IMR-90 (cell line): Measurements from ENCODE around the gene GPT2. TPM values are rescaled to one million over a fixed set of nuclear protein-coding genes. Genes with fewer than 3 reads are reported as not detected.

Experiments used
- ATAC-seq: fragments of 200-7000 bp; cut with Tn5 transposase; 2 replicates; pipeline ENCODE4 v1.9.1; 2020; ENCODE audit warnings: low read depth, mild to moderate bottlenecking, moderate library complexity
- BruUV-seq: library from RNA; stranded (reverse); fragments of 400-500 nt; replicated peaks from 2 replicates; lab custom pipeline; 2021; lab: Mats Ljungman, UMichigan
- CTCF ChIA-PET: fragments of 300-600 bp; formaldehyde crosslinking; extraction: SDS; loops from one replicate; lab custom pipeline; 2021; ENCODE audit warnings: antibody characterized with exemption; lab: Yijun Ruan, JAX
- POLR2A ChIA-PET: fragments of 300-600 bp; sonication (Branson Sonifier 250); formaldehyde crosslinking; loops from one replicate; lab custom pipeline; 2022; ENCODE audit warnings: antibody characterized with exemption; ENCODE audit not compliant: unreplicated experiment; lab: Charles Lee
- DNase-seq: peaks from one replicate; pipeline ENCODE4 v3.0.0; 2013
- H2AFZ ChIP-seq: replicated peaks from 2 replicates; pipeline ENCODE3; 2013; ENCODE audit warnings: low read length, mild to moderate bottlenecking; ENCODE audit not compliant: poor library complexity
- H2AK5ac ChIP-seq: 2 replicates; pipeline ENCODE4 v1.6.1; 2013; ENCODE audit warnings: low read depth, low read length, inconsistent platforms
- H2AK9ac ChIP-seq: replicated peaks from 2 replicates; pipeline ENCODE3; 2013; ENCODE audit warnings: mild to moderate bottlenecking, low read depth, low read length, moderate library complexity; ENCODE audit not compliant: poor library complexity
- H2BK120ac ChIP-seq: 2 replicates; pipeline ENCODE4 v1.6.1; 2013; ENCODE audit warnings: low read depth, low read length, inconsistent platforms
- H2BK15ac ChIP-seq: 3 replicates; pipeline ENCODE4 v1.6.1; 2013; ENCODE audit warnings: low read depth, low read length, inconsistent platforms
- H2BK20ac ChIP-seq: 2 replicates; pipeline ENCODE4 v1.6.1; 2013; ENCODE audit warnings: low read depth, mild to moderate bottlenecking, inconsistent platforms, low read length, moderate library complexity
- H2BK5ac ChIP-seq: 2 replicates; pipeline ENCODE4 v1.6.1; 2013; ENCODE audit warnings: mild to moderate bottlenecking, low read depth, low read length, inconsistent platforms; ENCODE audit not compliant: poor library complexity, severe bottlenecking
- H3K14ac ChIP-seq: replicated peaks from 2 replicates; pipeline ENCODE4 v1.6.1; 2013; ENCODE audit warnings: low read depth, low read length, inconsistent platforms
- H3K18ac ChIP-seq: 2 replicates; pipeline ENCODE4 v1.6.1; 2013; ENCODE audit warnings: low read depth, low read length, control low read depth
- H3K23ac ChIP-seq: 2 replicates; pipeline ENCODE4 v1.6.1; 2013; ENCODE audit warnings: low read depth, low read length, inconsistent platforms
- H3K27ac ChIP-seq: 2 replicates; pipeline ENCODE4 v1.5.1; 2013; ENCODE audit warnings: mild to moderate bottlenecking, control low read depth, low read length; ENCODE audit not compliant: insufficient read depth
- H3K27me3 ChIP-seq: 2 replicates; pipeline ENCODE4 v1.6.1; 2013; ENCODE audit warnings: low read length; ENCODE audit not compliant: control insufficient read depth, insufficient read depth
- H3K36me3 ChIP-seq: 2 replicates; pipeline ENCODE4 v1.6.1; 2013; ENCODE audit warnings: low read length, mixed read lengths; ENCODE audit not compliant: control insufficient read depth, insufficient read depth
- H3K4ac ChIP-seq: 2 replicates; pipeline ENCODE4 v1.6.1; 2013; ENCODE audit warnings: low read depth, low read length, inconsistent platforms
- H3K4me1 ChIP-seq: 2 replicates; pipeline ENCODE4 v1.6.1; 2013; ENCODE audit warnings: low read length, mixed read lengths; ENCODE audit not compliant: control insufficient read depth, insufficient read depth
- H3K4me2 ChIP-seq: 2 replicates; pipeline ENCODE4 v1.6.1; 2013; ENCODE audit warnings: low read depth, mild to moderate bottlenecking, control low read depth, low read length, moderate library complexity
- H3K4me3 ChIP-seq: 2 replicates; pipeline ENCODE4 v1.5.1; 2013; ENCODE audit warnings: low read depth, mild to moderate bottlenecking, control low read depth, low read length, moderate library complexity; ENCODE audit not compliant: insufficient read depth
- H3K56ac ChIP-seq: 2 replicates; pipeline ENCODE4 v1.6.1; 2013; ENCODE audit warnings: low read length, inconsistent platforms; ENCODE audit not compliant: insufficient read depth; ENCODE audit errors: extremely low read depth
- H3K79me1 ChIP-seq, 2 experiments: 2 replicates each; pipeline ENCODE4 v1.6.1; 2013; ENCODE audit warnings: low read length in 2 of 2, inconsistent platforms in 1 of 2, low read depth in 1 of 2
- H3K9ac ChIP-seq: 2 replicates; pipeline ENCODE4 v1.6.1; 2013; ENCODE audit warnings: low read depth, low read length, control low read depth
- H3K9me1 ChIP-seq: 2 replicates; pipeline ENCODE4 v1.6.1; 2013; ENCODE audit warnings: low read length, inconsistent platforms; ENCODE audit not compliant: insufficient read depth
- H3K9me3 ChIP-seq: 2 replicates; pipeline ENCODE4 v1.6.1; 2013; ENCODE audit warnings: low read length; ENCODE audit not compliant: control insufficient read depth, insufficient read depth
- H4K20me1 ChIP-seq: 2 replicates; pipeline ENCODE4 v1.6.1; 2013; ENCODE audit warnings: low read length, inconsistent platforms; ENCODE audit not compliant: insufficient read depth
- H4K5ac ChIP-seq: 2 replicates; pipeline ENCODE4 v1.6.1; 2013; ENCODE audit warnings: mild to moderate bottlenecking, low read depth, low read length, control low read depth
- H4K8ac ChIP-seq, 2 experiments: 2 replicates each; pipeline ENCODE4 v1.6.1; 2013; ENCODE audit warnings: low read depth in 2 of 2, low read length in 2 of 2, control low read depth in 1 of 2, inconsistent platforms in 1 of 2
- H4K91ac ChIP-seq: 2 replicates; pipeline ENCODE4 v1.6.1; 2013; ENCODE audit warnings: low read depth, low read length, inconsistent platforms; ENCODE audit not compliant: insufficient read depth
- BHLHE40 ChIP-seq: fragments of 150-350 bp; IDR thresholded peaks from 2 replicates; pipeline ENCODE4 v1.6.1; 2016; ENCODE audit warnings: mild to moderate bottlenecking, low read depth, low read length
- CEBPB ChIP-seq: IDR thresholded peaks from 2 replicates; pipeline ENCODE4 v1.6.1; 2012; ENCODE audit warnings: low read depth, low read length, improper control_type of control experiment
- CHD1 ChIP-seq: IDR thresholded peaks from 2 replicates; pipeline ENCODE4 v1.6.1; 2012; ENCODE audit warnings: low read depth, low read length, improper control_type of control experiment
- MAFK ChIP-seq: IDR thresholded peaks from 2 replicates; pipeline ENCODE4 v1.6.1; 2012; ENCODE audit warnings: low read depth, low read length, improper control_type of control experiment
- MXI1 ChIP-seq: IDR thresholded peaks from 2 replicates; pipeline ENCODE4 v1.6.1; 2012; ENCODE audit warnings: low read depth, mild to moderate bottlenecking, low read length, moderate library complexity, borderline replicate concordance
- WGBS, 2 experiments: methylation state at CpG; one replicate each; pipeline versions ENCODE4 v1.1.5 to v1.1.7; 2013; ENCODE audit warnings: missing lambda C conversion rate in 2 of 2; ENCODE audit not compliant: insufficient read length in 1 of 2; ENCODE audit errors: extremely low coverage in 2 of 2; 5-methylcytosine and 5-hydroxymethylcytosine counted together
- dilution Hi-C: fragments of 300-500 bp; cut with HindIII; formaldehyde crosslinking; loops from one replicate; pipeline ENCODE4 v1.14.3; 2018; ENCODE audit warnings: low sequenced_read_pairs; ENCODE audit not compliant: unreplicated experiment
- in situ Hi-C: fragments of 300-500 bp; cut with MboI; formaldehyde crosslinking; loops from 3 replicates; pipeline ENCODE4 v1.14.3; 2019; ENCODE audit warnings: low sequenced_read_pairs, inconsistent platforms, mixed read lengths
- intact Hi-C: fragments of 100-400 bp; cut with micrococcal nuclease; formaldehyde crosslinking; loops from 2 replicates; pipeline ENCODE4 v1.10.0; 2022
- polyA plus RNA-seq, 3 experiments: library from polyadenylated mRNA; depleted of rRNA; stranded (reverse); fragments of >200 nt; gene quantifications; 2 replicates each; pipeline ENCODE4 v1.2.3, GENCODE V29; 2012; ENCODE audit warnings: low replicate concordance in 1 of 3
- total RNA-seq: library from RNA; depleted of rRNA; stranded (reverse); fragments of >200 nt; gene quantifications from 2 replicates; pipeline ENCODE4 v1.2.3, GENCODE V29; 2012

The GPT2 gene
- total and polyA plus RNA-seq, 2 of the 4 experiments (the other 2 are of a cell fraction), result 26.4 to 31.5 TPM

DNA sequence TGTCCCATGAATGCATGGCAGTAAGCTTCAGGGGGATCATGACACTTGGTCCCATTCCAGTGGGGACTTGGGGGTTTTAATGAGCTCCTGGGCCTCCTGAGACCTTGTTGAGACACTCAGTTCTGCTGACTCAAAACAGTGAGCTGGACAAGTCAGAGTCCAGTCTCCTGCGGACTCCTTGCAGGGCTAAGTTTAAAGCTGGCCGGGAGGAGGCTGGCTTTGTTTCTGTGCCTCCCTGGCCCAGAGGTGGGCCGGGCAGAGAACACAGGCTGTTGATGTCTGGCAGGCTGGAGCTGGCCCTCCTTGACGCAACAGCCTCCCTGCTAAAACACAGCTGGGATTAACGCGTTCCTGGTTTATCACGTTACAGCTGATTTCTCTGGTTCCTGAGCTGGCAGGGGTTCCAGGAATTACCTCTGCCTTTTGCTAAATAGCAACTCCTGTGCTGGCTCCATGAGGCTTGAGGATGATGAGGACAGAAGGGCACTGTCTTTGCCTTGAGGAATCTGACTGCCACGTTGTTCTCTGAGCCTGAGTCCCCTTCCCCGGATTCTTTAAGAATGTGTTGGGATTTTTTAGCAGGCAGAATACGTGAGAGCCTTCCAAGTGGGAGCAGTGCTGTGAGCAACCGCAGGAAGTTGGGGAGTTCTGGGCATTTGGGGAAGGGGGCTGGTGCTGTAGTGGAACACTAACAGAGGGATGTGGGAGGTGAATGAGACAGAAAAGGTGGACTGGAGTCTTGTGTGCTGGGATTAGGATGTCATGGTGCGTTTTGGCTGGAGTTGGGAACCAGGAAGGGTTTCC, 2.0 kb downstream of the GPT2 start:
- Histone ChIP-seq H2BK120ac (0 out of 2 replicates have a peak overlapping the region, but pooled peaks have one; percentile 13), H3K4ac (peak overlapping the region; percentile 46), H4K91ac (no peak overlapping the region), H3K4me3 (peak overlapping the region; percentile 9), H3K18ac (no peak overlapping the region; the same call in 1 of the 2 replicates), H2BK15ac (no peak overlapping the region), H4K5ac (peak overlapping the region; percentile 29; the same call in 1 of the 2 replicates), H2BK20ac (no peak overlapping the region), H3K36me3 (peaks cover 5% of the 10 kb centered on the region; the same call in 1 of the 2 replicates), H3K27me3 (no peaks in the 10 kb centered on the region), H3K4me2 (peak overlapping the region; percentile 98), H3K9ac (peak overlapping the region; percentile 65), H2BK5ac (peak overlapping the region; percentile 6), H3K4me1 (peaks cover 13% of the 10 kb centered on the region; the same call in 1 of the 2 replicates), H3K23ac (peak overlapping the region; percentile 83; the same call in 1 of the 2 replicates), H3K9me1 (peaks cover 15% of the 10 kb centered on the region), H3K9me3 (no peaks in the 10 kb centered on the region), H3K79me1 (peaks cover 16 to 61% of the 10 kb centered on the region in 2 experiments), H2AK5ac (peak overlapping the region; percentile 13; the same call in 1 of the 2 replicates), H4K8ac (peak overlapping the region in 1 of 2 experiments; percentile 10; a peak in 1 of 4 replicates), H2AFZ (peak overlapping the region; percentile 61), H4K20me1 (peaks cover 32% of the 10 kb centered on the region), H3K14ac (peak overlapping the region; percentile 32), H2AK9ac (peak overlapping the region; percentile 61), H3K56ac (peak overlapping the region; percentile 30), H3K27ac (peak overlapping the region; percentile 68)
- WGBS, 2 experiments, result 12% methylated on average over 4 of the region's 12 CpGs; no CpG with 5 or more reads in 1 of the 2 experiments
- intact Hi-C loops (loop anchor here (5.0 kb wide), 1 partner anchor 34 kb away; no protein-coding TSS in a partner anchor), in situ Hi-C loops (no loop called here), dilution Hi-C loops (no loop called here)
- ATAC-seq (peak; percentile 18), DNase-seq (peak; percentile 81)
- ChIA-PET CTCF (interaction anchor here (0.9 to 1.6 kb wide), 2 partner anchors 18 to 32 kb away, joined by 3 to 5 read pairs; no protein-coding TSS in a partner anchor), POLR2A (interaction anchor here (0.6 kb wide), 1 partner anchor 57 kb away, joined by 7 read pairs; no protein-coding TSS in a partner anchor)
- TF ChIP-seq BHLHE40 (no peak), CEBPB (peak; percentile 61; the same call in 1 of the 2 replicates), MXI1 (0 out of 2 replicates have a peak, but pooled peaks have one; percentile 30), CHD1 (no peak), MAFK (no peak)
- BruUV-seq, result no TSS peak
